HCT116 (cell line): ENCODE measurements around the gene MAN2B2. TPM values are rescaled to one million over a fixed set of nuclear protein-coding genes. Genes with fewer than 3 reads are reported as not detected.

Source experiments
- ATAC-seq: fragments of 200-7000 bp; cut with Tn5 transposase; 2 replicates; pipeline ENCODE4 v1.9.1; 2020; ENCODE audit warnings: mild to moderate bottlenecking, moderate library complexity
- BruUV-seq: library from RNA; stranded (reverse); fragments of 400-500 nt; replicated peaks from 2 replicates; lab custom pipeline; 2021; lab: Mats Ljungman, UMichigan
- CTCF ChIA-PET: fragments of 300-600 bp; sonication (Branson Sonifier 250); formaldehyde crosslinking; loops from one replicate; lab custom pipeline; 2021; ENCODE audit warnings: antibody characterized with exemption; lab: Charles Lee
- POLR2A ChIA-PET: fragments of 300-600, 350-600 bp; sonication (Branson Sonifier 250); formaldehyde crosslinking; loops from one replicate; lab custom pipeline; 2021; ENCODE audit warnings: antibody characterized with exemption; lab: Charles Lee
- RAD21 ChIA-PET, 2 experiments: fragments of 300-600 bp; sonication (Branson Sonifier 250); formaldehyde crosslinking; loops; one replicate each; lab custom pipeline; 2023; ENCODE audit warnings: low total read pairs in 2 of 2; ENCODE audit not compliant: uncharacterized antibody in 2 of 2, unreplicated experiment in 2 of 2, low non-redundant PET in 1 of 2; lab: Charles Lee
- DNase-seq: peaks from one replicate; pipeline ENCODE4 v3.0.0-alpha.2; 2010; ENCODE audit warnings: low read depth, low spot score
- H2AFZ ChIP-seq: fragments of 200-600 bp; shearing (Covaris generic), sonication (generic); 2 replicates; pipeline ENCODE4 v1.6.1; 2017; ENCODE audit warnings: low read depth, mixed run types, mixed read lengths, antibody characterized with exemption, low read length; ENCODE audit not compliant: poor library complexity, severe bottlenecking
- H3K27ac ChIP-seq: 2 replicates; pipeline ENCODE4 v1.5.1; 2012; ENCODE audit warnings: low read depth, low read length
- H3K27me3 ChIP-seq: fragments of 200-600 bp; sonication (generic); 2 replicates; pipeline ENCODE4 v1.6.1; 2016; ENCODE audit warnings: mixed run types, low read length, mixed read lengths; ENCODE audit not compliant: insufficient read depth
- H3K36me3 ChIP-seq, 2 experiments: fragments of 200-500 bp in 1 of 2; fragments of 200-600 bp in 1 of 2; sonication (Bioruptor generic) in 1 of 2; sonication (generic) in 1 of 2; 2 replicates each; pipeline versions ENCODE4 v1.5.1 to v1.6.1; 2014 to 2016; ENCODE audit warnings: low read length in 2 of 2, inconsistent platforms in 1 of 2, mixed read lengths in 1 of 2, mixed run types in 1 of 2; ENCODE audit not compliant: insufficient read depth in 2 of 2, control insufficient read depth in 1 of 2
- H3K4me1 ChIP-seq, 2 experiments: fragments of 200-600 bp in 1 of 2; sonication (generic) in 1 of 2; 2 replicates each; pipeline versions ENCODE4 v1.5.1 to v1.6.1; 2012 to 2017; ENCODE audit warnings: low read length in 2 of 2, inconsistent platforms in 1 of 2, mild to moderate bottlenecking in 1 of 2, mixed read lengths in 1 of 2, mixed run types in 1 of 2, moderate library complexity in 1 of 2; ENCODE audit not compliant: insufficient read depth in 2 of 2, control insufficient read depth in 1 of 2
- H3K4me2 ChIP-seq: fragments of 200-600 bp; sonication (generic); 2 replicates; pipeline ENCODE4 v1.6.1; 2017; ENCODE audit warnings: mixed run types, low read length, mixed read lengths
- H3K4me3 ChIP-seq, 2 experiments: fragments of 200-600 bp in 1 of 2; sonication (generic) in 1 of 2; replicated peaks in 1 of 2; 2 replicates each; pipeline ENCODE4 v1.5.1; 2011 to 2016; ENCODE audit warnings: low read length in 2 of 2, control low read depth in 1 of 2, low read depth in 1 of 2, mild to moderate bottlenecking in 1 of 2, mixed read lengths in 1 of 2, mixed run types in 1 of 2
- H3K79me2 ChIP-seq: fragments of 200-600 bp; sonication (generic); 2 replicates; pipeline ENCODE4 v1.6.1; 2017; ENCODE audit warnings: mild to moderate bottlenecking, mixed run types, low read length, moderate library complexity, mixed read lengths; ENCODE audit not compliant: insufficient read depth
- H3K9ac ChIP-seq: fragments of 200-600 bp; sonication (generic); 2 replicates; pipeline ENCODE4 v1.6.1; 2016; ENCODE audit warnings: low read length, mixed read lengths
- H3K9me2 ChIP-seq: fragments of 200-600 bp; sonication (generic), shearing (Covaris generic); 2 replicates; pipeline ENCODE4 v1.6.1; 2017; ENCODE audit warnings: mixed run types, mild to moderate bottlenecking, moderate library complexity; ENCODE audit not compliant: insufficient read depth
- H3K9me3 ChIP-seq, 2 experiments: fragments of 200-500 bp in 1 of 2; fragments of 200-600 bp in 1 of 2; sonication (Bioruptor generic) in 1 of 2; sonication (generic) in 1 of 2; 2 replicates each; pipeline ENCODE4 v1.6.1; 2014 to 2017; ENCODE audit warnings: low read length in 2 of 2, mixed read lengths in 2 of 2, inconsistent platforms in 1 of 2, low read depth in 1 of 2, mild to moderate bottlenecking in 1 of 2, mixed run types in 1 of 2, moderate library complexity in 1 of 2; ENCODE audit not compliant: control insufficient read depth in 1 of 2, insufficient read depth in 1 of 2
- H4K20me1 ChIP-seq: fragments of 200-600 bp; sonication (generic), shearing (Covaris generic); 2 replicates; pipeline ENCODE4 v1.6.1; 2017; ENCODE audit warnings: mixed run types, mild to moderate bottlenecking, moderate library complexity; ENCODE audit not compliant: insufficient read depth
- ATF3 ChIP-seq: IDR thresholded peaks from 2 replicates; pipeline ENCODE4 v1.6.1; 2012
- CBX3 ChIP-seq: IDR thresholded peaks from 2 replicates; pipeline ENCODE4 v1.6.1; 2012; ENCODE audit warnings: low read depth
- CEBPB ChIP-seq: IDR thresholded peaks from 2 replicates; pipeline ENCODE4 v1.6.1; 2012; ENCODE audit warnings: low read depth
- CTCF ChIP-seq, 3 experiments: fragments of 200-600 bp in 1 of 3; sonication (generic) in 1 of 3; IDR thresholded peaks in 2 of 3; conservative IDR thresholded peaks in 1 of 3; 2 replicates each; pipeline ENCODE4 v1.5.1; 2012 to 2017; ENCODE audit warnings: low read depth in 2 of 3, low read length in 2 of 3, antibody characterized with exemption in 1 of 3, borderline replicate concordance in 1 of 3, control low read depth in 1 of 3, mild to moderate bottlenecking in 1 of 3, mixed read lengths in 1 of 3, mixed run types in 1 of 3, moderate library complexity in 1 of 3; ENCODE audit not compliant: insufficient read depth in 1 of 3
- EGR1 ChIP-seq: IDR thresholded peaks from 2 replicates; pipeline ENCODE4 v1.6.1; 2012; ENCODE audit warnings: low read depth
- ELF1 ChIP-seq: IDR thresholded peaks from 2 replicates; pipeline ENCODE4 v1.6.1; 2012; ENCODE audit warnings: low read depth, borderline replicate concordance
- EZH2 ChIP-seq: fragments of 200-600 bp; sonication (generic); IDR thresholded peaks from 2 replicates; pipeline ENCODE4 v1.6.1; 2017; ENCODE audit warnings: antibody characterized with exemption, mixed run types
- FOSL1 ChIP-seq: IDR thresholded peaks from 2 replicates; pipeline ENCODE4 v1.6.1; 2012; ENCODE audit warnings: low read depth
- JUND ChIP-seq: IDR thresholded peaks from 2 replicates; pipeline ENCODE4 v1.6.1; 2012
- MAX ChIP-seq: IDR thresholded peaks from 2 replicates; pipeline ENCODE4 v1.6.1; 2012
- POLR2AphosphoS5 ChIP-seq: IDR thresholded peaks from 2 replicates; pipeline ENCODE4 v1.6.1; 2011; ENCODE audit warnings: mild to moderate bottlenecking, low read depth, low read length, moderate library complexity
- RAD21 ChIP-seq: IDR thresholded peaks from 2 replicates; pipeline ENCODE4 v1.6.1; 2012; ENCODE audit warnings: low read depth, mild to moderate bottlenecking
- REST ChIP-seq: IDR thresholded peaks from 2 replicates; pipeline ENCODE4 v1.6.1; 2012; ENCODE audit warnings: low read depth
- SIN3A ChIP-seq: IDR thresholded peaks from 2 replicates; pipeline ENCODE4 v1.6.1; 2012; ENCODE audit warnings: low read depth
- SP1 ChIP-seq: IDR thresholded peaks from 2 replicates; pipeline ENCODE4 v1.6.1; 2012; ENCODE audit warnings: low read depth
- SRF ChIP-seq: IDR thresholded peaks from 2 replicates; pipeline ENCODE4 v1.6.1; 2012; ENCODE audit warnings: low read depth
- ZBTB33 ChIP-seq: IDR thresholded peaks from 2 replicates; pipeline ENCODE4 v1.6.1; 2011; ENCODE audit warnings: mild to moderate bottlenecking, low read length, moderate library complexity; ENCODE audit not compliant: insufficient replicate concordance; ENCODE audit errors: extremely low read depth
- ZFX ChIP-seq: fragments of 450-650 bp; IDR thresholded peaks from 2 replicates; pipeline ENCODE4 v1.6.1; 2017
- ZNF274 ChIP-seq: fragments of 200-500 bp; sonication (Bioruptor generic); IDR thresholded peaks from 2 replicates; pipeline ENCODE4 v1.6.1; 2014; ENCODE audit warnings: mild to moderate bottlenecking, low read depth, low read length, inconsistent platforms
- intact Hi-C: fragments of 100-400 bp; cut with micrococcal nuclease; formaldehyde crosslinking; loops from 2 replicates; pipeline ENCODE4 v1.10.0; 2022
- total RNA-seq: library from RNA; stranded (reverse); gene quantifications from one replicate; pipeline ENCODE4 v1.2.1, GENCODE V29; 2021; ENCODE audit not compliant: unreplicated experiment

MAN2B2 gene
- total RNA-seq, 1 experiment from 2014 or later, result 18.0 TPM

- intact Hi-C loops, result no loop called here
- no peak overlapping the region for H2AFZ ChIP-seq
- no peaks in the 10 kb centered on the region for H3K36me3 ChIP-seq
- no TSS peak for BruUV-seq
- no peak overlapping the region for H3K27ac ChIP-seq
- RAD21 ChIA-PET, result no interaction called here
- ATAC-seq (no peak), DNase-seq (no peak)
- H3K9me2 ChIP-seq, result no peaks in the 10 kb centered on the region
- no peaks in the 10 kb centered on the region for H3K79me2 ChIP-seq
- no peaks in the 10 kb centered on the region for H3K9me3 ChIP-seq
- no peaks in the 10 kb centered on the region for H4K20me1 ChIP-seq
- H3K4me2 ChIP-seq, result no peak overlapping the region
- H3K9ac ChIP-seq, result no peak overlapping the region
- H3K4me1 ChIP-seq, result no peaks in the 10 kb centered on the region
- no peak for TF ChIP-seq JUND
- no peak for TF ChIP-seq ZFX
- no peak for TF ChIP-seq ELF1
- TF ChIP-seq EZH2, result no peak
- TF ChIP-seq ATF3, result no peak
- TF ChIP-seq SRF, result no peak
- TF ChIP-seq EGR1, result no peak
- TF ChIP-seq REST, result no peak
- TF ChIP-seq CBX3, result no peak
- TF ChIP-seq SIN3A, result no peak
- TF ChIP-seq FOSL1, result no peak
- TF ChIP-seq RAD21, result no peak
- TF ChIP-seq ZNF274, result no peak
- no peak for TF ChIP-seq ZBTB33
- TF ChIP-seq MAX, result no peak
- TF ChIP-seq POLR2AphosphoS5, result no peak
- TF ChIP-seq SP1, result no peak
- no peak for TF ChIP-seq CEBPB
- no peak for TF ChIP-seq CTCF (IDR thresholded peaks at IDR 0.05 in 2 of 3, conservative IDR thresholded peaks at IDR 0.05 in 1 of 3; ENCODE audit: borderline replicate concordance in 1 of 3, insufficient read depth in 1 of 3, low read depth in 2 of 3, low read length in 2 of 3)
- TF ChIP-seq, all 23 proteins: peak for 0
- Histone ChIP-seq H3K27me3 (peaks cover 54% of the 10 kb centered on the region), H3K4me3 (no peak overlapping the region)
- ChIA-PET CTCF (no interaction called here), POLR2A (no interaction called here)
These were observed 14.4 kb upstream of the MAN2B2 start for GRCh38 chr4:6560416-6561172.
